Left cardiac atrium (tissue), 4 donors: ENCODE measurements around the gene HENMT1. TPM values are rescaled to one million over a fixed set of nuclear protein-coding genes. Genes with fewer than 3 reads are reported as not detected.
"Not testable (repeated sequence)": the region's sequence is repeated elsewhere in the genome, so short reads cannot be mapped to it uniquely, and the experiment has no call there.

Source experiments
- ATAC-seq, 2 donors: fragments of 200-7000 bp; cut with Tn5 transposase; one replicate each; pipeline ENCODE4 v1.9.1; 2020; ENCODE audit warnings: mild to moderate bottlenecking in 2 of 2, moderate library complexity in 2 of 2
- DNase-seq: peaks from one replicate; pipeline ENCODE4 v3.0.0-alpha.2; 2020
- intact Hi-C, 2 donors: fragments of 100-400 bp; cut with DNase I; formaldehyde crosslinking; loops; one replicate each; pipeline versions ENCODE4 v1.14.1 to v1.15.1; 2022 to 2023
- total RNA-seq, 2 donors: library from RNA; stranded (reverse); fragmentation: NEBNext Ultra II Directional; extraction: Animal tissue kit (Norgen Biotek cat#: 25700); gene quantifications; one replicate each; pipeline ENCODE4 v1.2.1, GENCODE V29; 2021
- donor health status: DM: no; HTN: yes; CAD: no.
- donor health status: DM: no; HTN: yes; CAD: no; lungs with severe emphysema.
- donor health status: DM: yes; HTN: yes; CAD: no.
- donor health status: Dilated cardiomyopathy.

The HENMT1 gene
- total RNA-seq, 2 donors from 2014 or later, result 2.0 to 3.3 TPM

- DNase-seq, ATAC-seq: not testable (repeated sequence)
- intact Hi-C loops, result loop anchor here in 1 of 2 donors (5.0 kb wide), 1 partner anchor 79 kb away; the partner anchor contains the start of gene EEIG2
Measured at GRCh38 chr1:108640863-108641262, 20.0 kb downstream of the HENMT1 start.

GRCh38 chr1:108639899-108640560 lies 20.9 kb downstream of the HENMT1 start:
- intact Hi-C loops, result loop anchor here in 1 of 2 donors (5.0 kb wide), 1 partner anchor 78 kb away; the partner anchor contains the start of gene EEIG2
- DNase-seq (no peak), ATAC-seq (no peak)

GRCh38 chr1:108636876-108637275 lies 24.0 kb downstream of the HENMT1 start:
- intact Hi-C loops, result no loop called here
- DNase-seq (no peak), ATAC-seq (no peak)

- intact Hi-C loops, result no loop called here
- ATAC-seq (no peak), DNase-seq (no peak)
Measured at GRCh38 chr1:108634521-108634920, 26.4 kb downstream of the HENMT1 start.

- no peak for ATAC-seq
- intact Hi-C loops, result loop anchor here in 1 of 2 donors (5.0 kb wide), 1 partner anchor 66 kb away; the partner anchor contains the start of gene EEIG2
- no peak for DNase-seq
Measured at GRCh38 chr1:108628665-108629064, 32.2 kb downstream of the HENMT1 start.

GRCh38 chr1:108627951-108628350 lies 32.9 kb downstream of the HENMT1 start:
- DNase-seq, result no peak
- ATAC-seq, result no peak
- intact Hi-C loops, result loop anchor here in 1 of 2 donors (5.0 kb wide), 1 partner anchor 66 kb away; the partner anchor contains the start of gene EEIG2

GRCh38 chr1:108627256-108627655 lies 33.6 kb downstream of the HENMT1 start:
- DNase-seq, result no peak
- no peak for ATAC-seq
- intact Hi-C loops, result loop anchor here in 1 of 2 donors (5.0 kb wide), 1 partner anchor 65 kb away; the partner anchor contains the start of gene EEIG2

- ATAC-seq, result peak; percentile 30 to 69
- DNase-seq, result no peak
- intact Hi-C loops, result no loop called here
Measured at GRCh38 chr1:108624069-108624468, 36.8 kb downstream of the HENMT1 start.

GRCh38 chr1:108617724-108618056 lies 43.2 kb downstream of the HENMT1 start:
- ATAC-seq, result no peak
- intact Hi-C loops, result no loop called here
- DNase-seq, result no peak

- DNase-seq (no peak), ATAC-seq (no peak)
- intact Hi-C loops, result no loop called here
Measured at GRCh38 chr1:108617008-108617723, 43.7 kb downstream of the HENMT1 start.

- no peak for DNase-seq
- intact Hi-C loops, result no loop called here
- ATAC-seq, result no peak
Measured at GRCh38 chr1:108615544-108615943, 45.3 kb downstream of the HENMT1 start.

- DNase-seq (no peak), ATAC-seq (no peak)
- intact Hi-C loops, result no loop called here
Measured at GRCh38 chr1:108612496-108612895, 48.4 kb downstream of the HENMT1 start.

- no peak for ATAC-seq
- DNase-seq, result no peak
- intact Hi-C loops, result no loop called here
Measured at GRCh38 chr1:108611984-108612383, 48.9 kb downstream of the HENMT1 start.

GRCh38 chr1:108610073-108610472 lies 50.8 kb downstream of the HENMT1 start:
- ATAC-seq (peak; percentile 82 to 89), DNase-seq (no peak)
- intact Hi-C loops, result no loop called here

GRCh38 chr1:108609483-108610049 lies 51.3 kb downstream of the HENMT1 start:
- DNase-seq (no peak), ATAC-seq (peak; percentile 65 to 74)
- intact Hi-C loops, result no loop called here

- intact Hi-C loops, result no loop called here
- DNase-seq (no peak), ATAC-seq (no peak)
Measured at GRCh38 chr1:108606478-108606877, 54.4 kb downstream of the HENMT1 start.

- no peak for DNase-seq
- intact Hi-C loops, result no loop called here
- ATAC-seq, result no peak
Measured at GRCh38 chr1:108605633-108606032, 55.3 kb downstream of the HENMT1 start.

- no peak for ATAC-seq
- intact Hi-C loops, result no loop called here
- DNase-seq, result no peak
Measured at GRCh38 chr1:108601708-108602410, 59.0 kb downstream of the HENMT1 start.

- intact Hi-C loops, result no loop called here
- ATAC-seq, result peak in 1 of 2 donors; percentile 46
- no peak for DNase-seq
Measured at GRCh38 chr1:108600504-108600903, 60.4 kb downstream of the HENMT1 start.
